DND-41 (cell line): ENCODE results near the gene KRT32.

Source experiments
- EZH2 ChIP-seq: IDR thresholded peaks from 3 replicates; pipeline ENCODE4 v1.6.1; 2012; ENCODE audit warnings: borderline replicate concordance, low read depth, mild to moderate bottlenecking, moderate library complexity, low read length, inconsistent platforms; ENCODE audit not compliant: severe bottlenecking
- TF ChIP-seq, protein P1 (sequence below): IDR thresholded peaks from 2 replicates; pipeline ENCODE4 v1.5.1; 2012; ENCODE audit warnings: borderline replicate concordance, low read length, moderate library complexity, mild to moderate bottlenecking; ENCODE audit not compliant: poor library complexity, severe bottlenecking; ENCODE audit errors: extremely low read depth

- TF ChIP-seq, protein P1, sequence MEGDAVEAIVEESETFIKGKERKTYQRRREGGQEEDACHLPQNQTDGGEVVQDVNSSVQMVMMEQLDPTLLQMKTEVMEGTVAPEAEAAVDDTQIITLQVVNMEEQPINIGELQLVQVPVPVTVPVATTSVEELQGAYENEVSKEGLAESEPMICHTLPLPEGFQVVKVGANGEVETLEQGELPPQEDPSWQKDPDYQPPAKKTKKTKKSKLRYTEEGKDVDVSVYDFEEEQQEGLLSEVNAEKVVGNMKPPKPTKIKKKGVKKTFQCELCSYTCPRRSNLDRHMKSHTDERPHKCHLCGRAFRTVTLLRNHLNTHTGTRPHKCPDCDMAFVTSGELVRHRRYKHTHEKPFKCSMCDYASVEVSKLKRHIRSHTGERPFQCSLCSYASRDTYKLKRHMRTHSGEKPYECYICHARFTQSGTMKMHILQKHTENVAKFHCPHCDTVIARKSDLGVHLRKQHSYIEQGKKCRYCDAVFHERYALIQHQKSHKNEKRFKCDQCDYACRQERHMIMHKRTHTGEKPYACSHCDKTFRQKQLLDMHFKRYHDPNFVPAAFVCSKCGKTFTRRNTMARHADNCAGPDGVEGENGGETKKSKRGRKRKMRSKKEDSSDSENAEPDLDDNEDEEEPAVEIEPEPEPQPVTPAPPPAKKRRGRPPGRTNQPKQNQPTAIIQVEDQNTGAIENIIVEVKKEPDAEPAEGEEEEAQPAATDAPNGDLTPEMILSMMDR, result no peak
- no peak for TF ChIP-seq EZH2
These were observed at the start of gene KRT32 for GRCh38 chr17:41466988-41467387.
